GM21381 (cell line): Measurements from ENCODE around the gene SH3BP2.

Experiments used
- ATAC-seq: cut with Tn5 transposase; IDR thresholded peaks from one replicate; pipeline ENCODE4 v1.9.1; 2021; ENCODE audit warnings: mild to moderate bottlenecking, moderate library complexity; ENCODE audit not compliant: unreplicated experiment

SH3BP2 gene

DNA sequence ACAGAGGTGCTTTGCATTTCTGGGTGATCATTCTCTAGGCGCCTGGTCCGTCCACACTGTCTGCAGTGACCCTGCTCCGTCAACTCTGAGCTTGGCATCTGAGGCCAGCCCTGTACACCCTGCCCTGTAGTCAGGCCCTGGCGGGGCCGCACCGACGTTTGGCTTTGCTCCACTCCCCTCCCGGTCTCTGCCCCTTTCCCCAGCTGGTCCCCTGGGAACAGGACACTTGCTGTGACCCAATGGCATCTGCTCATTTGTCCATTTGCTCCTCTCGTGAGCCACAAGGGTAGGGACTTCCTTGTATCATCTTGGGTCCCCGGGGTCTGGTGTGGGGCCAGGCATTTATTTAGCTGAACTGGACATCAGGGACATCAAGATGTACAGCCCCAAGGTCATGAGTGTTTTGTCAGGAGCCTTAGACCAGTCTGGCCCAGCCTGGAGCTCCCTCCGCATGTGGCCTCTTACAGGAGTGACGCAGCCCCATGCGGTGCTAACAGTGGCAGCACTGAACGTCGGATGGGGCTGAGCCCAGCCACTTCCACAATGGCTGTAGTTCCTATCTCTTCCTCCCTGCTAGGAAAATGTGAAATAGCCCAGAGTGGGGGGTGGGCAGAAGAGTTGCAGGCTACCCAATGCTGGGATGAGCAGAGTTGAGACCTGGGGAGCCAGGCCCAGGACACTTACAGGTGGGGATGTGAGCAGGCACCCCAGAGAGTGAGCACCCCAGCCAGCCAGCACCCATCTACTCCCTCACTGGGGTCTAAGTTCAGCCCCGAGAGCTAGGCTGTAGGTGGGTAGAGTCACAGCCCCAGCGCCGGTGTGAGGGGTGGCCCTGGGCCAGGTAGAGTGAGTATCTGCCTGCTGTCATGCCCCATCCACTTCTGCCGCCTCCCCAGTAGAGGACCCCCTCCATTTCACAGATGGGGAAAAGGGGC, 2.0 kb upstream of the SH3BP2 start:
- ATAC-seq: no peak

GRCh38 chr4:2791518-2792395, 1.1 kb upstream of the SH3BP2 start:
- ATAC-seq: no peak

GRCh38 chr4:2792396-2792710, 532 bp upstream of the SH3BP2 start:
- ATAC-seq: no peak

DNA sequence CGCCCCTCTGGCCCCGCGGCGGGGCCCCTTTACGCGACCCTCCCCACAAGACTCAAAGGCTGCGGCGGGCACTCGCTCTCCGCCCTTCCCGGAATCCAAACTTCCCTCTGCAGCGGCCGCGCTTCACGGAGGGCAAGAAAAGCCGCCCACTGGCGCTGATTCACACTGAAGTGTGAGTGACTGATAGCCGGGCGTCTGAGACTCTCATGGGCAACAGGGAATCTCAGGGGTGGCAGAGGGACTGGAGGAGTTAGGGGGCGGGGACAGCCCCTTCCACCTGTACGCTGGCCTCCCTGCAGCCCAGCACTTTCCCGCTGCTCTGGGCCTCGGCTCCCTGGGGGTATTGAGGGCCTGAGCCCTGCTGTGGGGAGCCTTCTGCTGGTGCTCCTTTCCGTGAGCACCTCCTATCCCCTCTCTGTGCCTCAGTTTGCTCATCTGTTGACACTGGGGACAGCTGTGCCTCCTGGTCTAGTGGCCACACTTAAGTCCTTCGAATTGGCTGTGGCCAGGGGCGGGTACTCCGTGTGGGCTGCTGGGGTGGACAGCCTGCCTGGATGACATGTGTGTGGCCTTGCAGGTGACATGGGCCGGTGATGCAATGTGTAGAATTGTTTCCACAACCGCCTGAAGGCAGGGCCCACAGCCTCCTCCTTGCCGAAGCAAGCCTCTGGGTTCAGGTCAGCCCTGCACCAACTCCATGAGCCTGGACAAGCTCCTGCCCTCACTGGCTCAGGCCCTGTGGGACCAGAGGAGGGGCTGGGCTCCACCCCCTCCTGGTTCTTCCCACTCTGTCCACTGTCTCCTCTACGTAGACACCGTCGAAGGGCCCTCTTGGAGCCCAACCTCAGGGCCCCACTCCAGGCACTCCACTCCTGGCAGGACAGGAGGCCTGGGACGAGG, 951 bp downstream of the SH3BP2 start:
- ATAC-seq: no peak

DNA sequence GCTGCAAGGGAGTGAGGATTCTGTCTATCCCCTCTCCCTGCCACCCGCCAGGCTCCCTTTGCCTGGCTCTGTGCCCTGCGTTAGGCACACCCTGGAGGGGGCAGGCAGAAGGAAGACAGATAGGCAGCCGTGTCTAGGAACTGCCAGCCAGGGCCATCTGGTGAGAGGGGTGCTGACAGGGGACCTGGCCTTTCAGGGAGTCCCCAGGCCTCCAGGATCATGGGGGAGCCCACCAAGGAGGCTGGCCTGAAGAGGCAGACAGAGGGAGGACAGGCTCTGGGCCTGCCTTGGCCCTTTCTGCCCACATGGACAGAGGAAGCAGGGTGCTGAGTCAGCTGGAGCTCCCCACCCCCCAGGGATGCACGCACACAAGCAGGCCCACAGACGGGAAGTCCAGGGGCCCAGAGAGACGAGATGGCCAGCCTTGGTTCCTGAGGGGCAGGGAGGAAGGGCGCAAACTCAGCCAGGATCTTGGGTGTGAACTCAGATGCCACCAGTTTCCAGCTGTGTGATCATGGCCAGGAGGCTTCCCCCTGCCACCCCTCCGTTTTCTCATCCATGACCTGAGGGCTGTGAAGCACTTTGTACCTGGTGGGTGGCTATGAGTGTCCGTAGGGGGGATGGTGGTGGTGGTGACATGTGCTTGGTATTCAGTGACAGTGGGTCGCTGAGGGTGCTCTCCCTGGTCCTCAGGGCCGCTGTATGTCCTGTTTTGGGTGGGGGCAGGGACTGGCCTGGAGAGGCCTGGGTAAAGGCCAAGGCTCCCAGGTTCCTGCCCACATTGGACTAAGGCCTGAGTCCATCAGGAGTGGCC, 1.8 kb downstream of the SH3BP2 start:
- ATAC-seq: no peak

GRCh38 chr4:2795300-2795892, 2.5 kb downstream of the SH3BP2 start:
- no peak for ATAC-seq

- ATAC-seq: no peak
These were observed 3.3 kb downstream of the SH3BP2 start for GRCh38 chr4:2795893-2796848.

GRCh38 chr4:2796849-2797544, 4.1 kb downstream of the SH3BP2 start:
- ATAC-seq: no peak

DNA sequence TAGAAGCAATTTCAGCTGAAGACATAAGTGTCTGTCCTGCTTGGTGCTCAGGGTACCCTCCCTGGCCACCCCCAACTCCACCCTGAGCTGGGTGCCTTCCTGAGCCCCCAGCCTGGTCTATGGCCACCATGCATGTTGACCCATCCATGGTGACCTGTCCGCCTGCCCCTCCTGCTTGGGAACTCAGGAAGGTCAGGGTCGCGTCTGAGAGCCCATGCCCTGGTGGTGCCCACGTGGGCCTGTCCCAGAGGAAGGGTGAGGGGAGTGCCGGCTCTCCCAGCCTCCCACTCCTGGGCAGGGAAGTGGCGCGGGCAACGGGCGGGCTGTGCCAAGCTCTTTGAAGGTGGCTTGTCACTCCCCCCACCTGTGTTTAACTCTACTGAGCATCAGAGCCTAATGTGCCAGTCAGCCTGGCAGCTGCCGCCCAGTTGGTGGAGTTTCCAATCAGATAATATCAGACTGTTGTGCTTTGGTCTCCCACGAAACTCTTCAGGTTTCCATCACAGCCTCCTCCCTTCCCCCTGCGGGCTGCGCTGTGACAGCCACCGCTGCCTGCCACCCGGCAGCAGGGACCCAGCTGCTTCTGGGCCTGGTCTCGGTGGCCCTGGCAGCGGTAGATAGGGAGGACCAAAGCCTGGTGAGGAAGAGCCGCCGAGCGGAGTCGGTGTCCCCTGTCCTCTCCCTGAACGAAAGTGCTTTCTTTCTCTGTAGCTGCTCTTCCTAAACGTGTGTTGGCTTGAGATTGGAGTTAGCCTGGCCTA, 4.8 kb downstream of the SH3BP2 start:
- ATAC-seq: no peak

DNA sequence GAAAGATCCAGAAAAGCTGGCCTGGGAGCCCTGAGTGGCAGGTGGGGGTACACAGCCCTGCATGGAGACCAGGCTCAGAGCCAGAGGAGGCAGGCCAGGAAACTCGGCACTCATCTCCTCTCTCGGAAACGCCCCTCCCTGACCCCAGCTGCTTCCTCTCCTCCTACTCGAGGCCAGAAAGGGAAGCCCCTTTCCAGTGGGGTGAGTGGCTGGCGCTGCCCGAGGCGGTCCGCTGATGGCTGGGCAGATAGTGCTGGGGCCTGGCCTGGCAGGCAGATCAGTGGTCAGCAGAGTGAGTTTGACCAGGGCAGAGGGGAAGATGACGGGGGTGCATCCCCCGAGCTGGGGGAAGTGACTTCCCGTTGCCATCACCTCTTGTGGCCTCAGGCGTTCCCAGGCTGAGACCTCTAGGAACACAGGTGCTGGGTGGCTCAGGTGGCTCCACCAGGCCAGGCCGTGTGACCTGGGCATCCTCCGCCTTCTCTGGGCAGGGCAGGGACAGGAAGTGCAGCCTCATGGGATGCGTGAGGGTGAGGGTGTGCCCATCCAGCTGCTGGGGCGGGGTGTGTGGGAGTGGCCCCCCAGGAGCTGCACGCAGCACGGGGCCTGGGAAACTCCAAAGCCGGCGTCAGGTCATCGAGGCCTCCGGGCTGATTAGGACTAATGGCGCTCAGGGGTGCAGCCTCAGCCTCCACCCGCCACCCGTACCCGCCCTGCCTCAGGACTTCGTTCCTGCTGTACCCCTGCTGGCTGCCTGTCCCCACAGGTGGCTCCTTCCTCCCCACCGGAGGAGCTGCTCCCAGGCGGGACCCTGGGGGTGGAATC, 5.7 kb downstream of the SH3BP2 start:
- ATAC-seq: peak; percentile 28

GRCh38 chr4:2799224-2799911, 6.5 kb downstream of the SH3BP2 start:
- ATAC-seq: no peak

DNA sequence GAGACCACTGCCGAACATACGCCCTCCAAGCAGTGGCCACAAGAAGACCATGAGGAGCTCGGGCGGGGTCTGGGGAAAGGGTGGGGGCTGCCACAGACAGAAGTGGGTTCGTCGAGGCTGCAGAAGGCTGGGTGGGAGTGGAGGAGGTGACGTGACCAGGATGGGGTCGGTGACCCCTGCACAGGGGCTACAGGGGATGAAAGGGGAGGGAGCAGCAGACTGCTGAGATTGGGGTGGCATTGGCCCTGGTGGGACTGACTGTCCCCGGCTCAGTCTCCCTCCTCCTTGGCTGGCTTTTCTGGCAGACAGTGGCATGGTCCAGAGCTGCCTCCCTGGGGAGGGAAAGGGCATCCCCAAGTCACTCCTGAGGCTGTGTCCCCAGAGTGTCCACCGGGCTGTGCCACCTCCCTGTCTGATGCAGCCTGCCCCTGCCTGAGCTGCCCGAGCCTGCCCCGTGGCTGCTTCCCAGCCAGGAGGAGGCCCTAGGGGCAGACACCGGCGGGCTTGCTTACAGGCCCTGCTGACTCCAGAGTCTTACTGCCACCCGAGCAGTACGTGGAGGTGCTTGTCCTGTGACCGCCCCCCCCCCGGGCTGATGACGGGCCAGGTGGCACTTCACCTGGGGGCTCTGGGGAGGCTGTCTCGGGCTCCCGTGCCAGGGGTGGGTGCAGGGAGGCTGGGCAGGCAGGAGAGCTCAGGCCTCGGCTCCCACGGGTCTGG, 7.2 kb downstream of the SH3BP2 start:
- no peak for ATAC-seq

DNA sequence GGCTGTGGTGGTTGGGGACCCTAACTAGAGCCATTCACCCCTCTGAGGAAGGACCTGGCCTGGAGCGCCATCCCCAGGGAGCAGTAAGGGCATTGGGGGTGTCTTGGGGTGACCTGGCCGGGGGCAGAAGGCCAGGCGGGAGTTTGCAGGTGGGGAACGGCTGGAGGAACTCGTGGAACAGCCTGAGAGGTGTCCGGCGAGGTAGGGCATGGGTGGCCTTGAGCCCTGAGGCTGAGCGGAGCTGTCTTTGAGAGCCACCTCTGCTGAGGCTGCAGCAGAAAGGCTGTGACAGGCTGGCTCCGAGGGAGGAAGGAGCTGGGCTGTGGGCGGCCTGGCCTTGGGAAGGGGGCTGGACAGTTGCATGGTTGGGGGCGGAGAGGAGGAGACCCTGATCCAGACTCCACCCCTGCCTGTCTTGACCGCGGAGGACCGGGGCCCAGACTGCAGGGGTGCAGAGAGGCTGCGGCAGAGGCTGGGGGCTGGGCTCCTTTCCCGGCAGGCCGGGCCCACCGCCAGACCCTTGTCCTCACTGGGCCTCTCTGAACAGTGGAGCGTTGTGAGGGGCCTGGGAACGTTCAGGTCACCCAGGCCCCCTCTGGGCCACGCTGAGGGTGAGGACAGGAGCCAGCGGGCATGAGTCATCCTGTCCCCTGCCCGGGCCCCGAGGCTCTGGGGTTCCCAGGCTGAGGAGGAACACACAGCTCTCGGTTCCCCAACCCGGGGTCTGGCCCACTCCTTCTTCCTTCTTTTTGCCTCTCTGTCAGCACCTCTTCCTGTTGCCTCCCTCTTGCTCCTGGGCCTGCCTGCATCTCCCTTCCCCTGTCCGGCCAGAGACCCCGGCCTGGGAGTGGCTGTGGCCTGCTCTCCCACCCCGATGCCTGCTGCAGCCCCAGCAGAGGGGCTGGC, 8.1 kb downstream of the SH3BP2 start:
- ATAC-seq: no peak
